Tibial artery (tissue), 4 donors: Measurements from ENCODE around the gene CCDC60.

ENCODE experiments used
- DNase-seq, 2 donors: peaks; one replicate each; pipeline ENCODE4 v3.0.0-alpha.2; 2019
- H3K27ac ChIP-seq, 2 donors: fragments of 200-600 bp; sonication (generic) in 1 of 2; 1 replicate in 1 of 2; 2 replicates in 1 of 2; pipeline ENCODE4 v1.5.1; 2018 to 2019; ENCODE audit warnings: mild to moderate bottlenecking in 1 of 2
- H3K27me3 ChIP-seq, 2 donors: fragments of 200-600 bp; sonication (generic) in 1 of 2; one replicate each; pipeline versions ENCODE4 v1.5.1 to v1.6.0; 2016 to 2019
- H3K36me3 ChIP-seq, 3 donors: fragments of 200-600 bp; sonication (generic) in 2 of 3; one replicate each; pipeline ENCODE4 v1.5.1; 2016 to 2019; ENCODE audit warnings: mild to moderate bottlenecking in 2 of 3
- H3K4me1 ChIP-seq, 4 donors: fragments of 200-600 bp; sonication (generic) in 2 of 4; 1 replicate in 3 of 4; 2 replicates in 1 of 4; pipeline ENCODE4 v1.5.1; 2016 to 2019
- H3K4me3 ChIP-seq, 2 donors: fragments of 200-600 bp; sonication (generic) in 1 of 2; 1 replicate in 1 of 2; 2 replicates in 1 of 2; pipeline ENCODE4 v1.5.1; 2018 to 2019; ENCODE audit warnings: mild to moderate bottlenecking in 2 of 2
- H3K9me3 ChIP-seq, 3 donors: fragments of 200-600 bp; sonication (generic) in 1 of 3; one replicate each; pipeline ENCODE4 v1.5.1; 2016 to 2019
- CTCF ChIP-seq, 2 experiments: fragments of 200-600 bp in 1 of 2; fragments of 450-650 bp in 1 of 2; IDR thresholded peaks; one replicate each; pipeline ENCODE4 v1.5.1; 2017 to 2019; ENCODE audit warnings: antibody characterized with exemption in 2 of 2, mild to moderate bottlenecking in 1 of 2, moderate library complexity in 1 of 2
- intact Hi-C: fragments of 100-400 bp; cut with DNase I; formaldehyde crosslinking; loops from one replicate; pipeline ENCODE4 v1.15.0; 2023; ENCODE audit warnings: low total_unique reads

CCDC60 gene

GRCh38 chr12:119410396-119410795, 75.9 kb downstream of the CCDC60 start:
- no peaks in the 10 kb centered on the region for H3K9me3 ChIP-seq
- no peaks in the 10 kb centered on the region for H3K4me1 ChIP-seq
- DNase-seq = no peak
- no peak overlapping the region for H3K4me3 ChIP-seq
- H3K27ac ChIP-seq = no peak overlapping the region
- no peak for TF ChIP-seq CTCF (IDR thresholded peaks at IDR 0.05)
- peaks cover 0 to 19% of the 10 kb centered on the region in 2 donors for H3K27me3 ChIP-seq
- no peaks in the 10 kb centered on the region for H3K36me3 ChIP-seq
- intact Hi-C loops = loop anchor here (10.0 kb wide), 1 partner anchor 426 kb away; the partner anchor contains the start of gene SRRM4

GRCh38 chr12:119412306-119412705, 77.8 kb downstream of the CCDC60 start:
- no peak for DNase-seq
- no peaks in the 10 kb centered on the region for H3K36me3 ChIP-seq
- intact Hi-C loops = loop anchor here (2.0 to 10.0 kb wide), 2 partner anchors 298 to 428 kb away; partner anchors contain the start of gene SRRM4
- TF ChIP-seq CTCF (IDR thresholded peaks at IDR 0.05) = no peak
- H3K27ac ChIP-seq = no peak overlapping the region
- H3K27me3 ChIP-seq = peaks cover 0 to 21% of the 10 kb centered on the region in 2 donors
- no peak overlapping the region for H3K4me3 ChIP-seq
- no peaks in the 10 kb centered on the region for H3K4me1 ChIP-seq
- H3K9me3 ChIP-seq = no peaks in the 10 kb centered on the region

- Histone ChIP-seq H3K27ac (no peak overlapping the region), H3K36me3 (no peaks in the 10 kb centered on the region), H3K4me1 (no peaks in the 10 kb centered on the region), H3K4me3 (no peak overlapping the region), H3K27me3 (peaks cover 0 to 20% of the 10 kb centered on the region in 2 donors), H3K9me3 (no peaks in the 10 kb centered on the region)
- DNase-seq = peak; percentile 52 to 67
- intact Hi-C loops = loop anchor here (2.0 to 10.0 kb wide), 2 partner anchors 298 to 428 kb away; partner anchors contain the start of gene SRRM4
- peak; percentile 78 to 90 for TF ChIP-seq CTCF (IDR thresholded peaks at IDR 0.05)
Observed at GRCh38 chr12:119412811-119413794, 78.6 kb downstream of the CCDC60 start.

- Histone ChIP-seq H3K27me3 (peaks cover 0 to 20% of the 10 kb centered on the region in 2 donors), H3K9me3 (no peaks in the 10 kb centered on the region), H3K36me3 (no peaks in the 10 kb centered on the region), H3K4me1 (no peaks in the 10 kb centered on the region), H3K4me3 (no peak overlapping the region), H3K27ac (no peak overlapping the region)
- intact Hi-C loops = loop anchor here (10.0 kb wide), 1 partner anchor 431 kb away; the partner anchor contains the start of gene SRRM4
- no peak for TF ChIP-seq CTCF (IDR thresholded peaks at IDR 0.05)
- no peak for DNase-seq
Observed at GRCh38 chr12:119415714-119416113, 81.2 kb downstream of the CCDC60 start.

GRCh38 chr12:119417440-119417839, 82.9 kb downstream of the CCDC60 start:
- no peak for DNase-seq
- Histone ChIP-seq H3K4me3 (no peak overlapping the region), H3K27me3 (peaks cover 0 to 12% of the 10 kb centered on the region in 2 donors), H3K9me3 (no peaks in the 10 kb centered on the region), H3K36me3 (no peaks in the 10 kb centered on the region), H3K27ac (no peak overlapping the region), H3K4me1 (no peaks in the 10 kb centered on the region)
- TF ChIP-seq CTCF (IDR thresholded peaks at IDR 0.05) = no peak
- intact Hi-C loops = loop anchor here (10.0 kb wide), 1 partner anchor 433 kb away; the partner anchor contains the start of gene SRRM4
